GM18907 (cell line): ENCODE measurements around the gene KRTAP3-1.
"Not testable (repeated sequence)": the region's sequence is repeated elsewhere in the genome, so short reads cannot be mapped to it uniquely, and the experiment has no call there.

Experiments used
- ATAC-seq: cut with Tn5 transposase; IDR thresholded peaks from one replicate; pipeline ENCODE4 v1.9.1; 2021; ENCODE audit warnings: mild to moderate bottlenecking, moderate library complexity; ENCODE audit not compliant: unreplicated experiment

The KRTAP3-1 gene

DNA sequence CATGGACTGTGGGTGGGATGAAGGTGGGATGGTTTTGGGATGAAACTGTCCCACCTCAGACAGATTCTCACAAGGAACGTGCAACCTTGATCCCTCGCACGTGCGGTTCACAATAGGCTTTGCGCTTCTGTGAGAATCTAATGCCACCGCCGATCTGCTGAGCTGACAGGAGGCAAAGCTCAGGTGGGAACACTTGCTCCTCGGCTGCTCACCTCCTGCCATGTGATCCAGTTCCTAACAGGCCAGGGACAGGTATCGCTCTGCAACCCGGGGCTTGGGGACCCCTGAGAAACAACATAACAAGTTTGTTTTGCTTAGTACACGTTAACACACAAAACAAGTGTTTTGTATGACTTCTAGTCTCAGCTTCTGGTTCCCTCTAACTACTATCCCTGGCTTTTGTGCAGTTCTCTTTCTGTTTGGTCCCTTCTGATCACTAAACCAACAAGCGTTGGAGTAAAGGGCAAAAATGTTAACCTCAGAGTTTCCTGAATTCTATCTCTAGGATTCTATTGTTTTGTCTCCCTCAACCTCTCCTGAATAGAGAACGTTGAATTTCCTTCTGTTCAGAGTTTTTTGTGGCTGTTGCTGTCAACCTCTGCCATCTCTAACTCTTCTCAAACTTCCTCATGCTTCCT, 7.8 kb upstream of the KRTAP3-1 start:
- no peak for ATAC-seq

GRCh38 chr17:41015454-41015853, 6.5 kb upstream of the KRTAP3-1 start:
- no peak for ATAC-seq

DNA sequence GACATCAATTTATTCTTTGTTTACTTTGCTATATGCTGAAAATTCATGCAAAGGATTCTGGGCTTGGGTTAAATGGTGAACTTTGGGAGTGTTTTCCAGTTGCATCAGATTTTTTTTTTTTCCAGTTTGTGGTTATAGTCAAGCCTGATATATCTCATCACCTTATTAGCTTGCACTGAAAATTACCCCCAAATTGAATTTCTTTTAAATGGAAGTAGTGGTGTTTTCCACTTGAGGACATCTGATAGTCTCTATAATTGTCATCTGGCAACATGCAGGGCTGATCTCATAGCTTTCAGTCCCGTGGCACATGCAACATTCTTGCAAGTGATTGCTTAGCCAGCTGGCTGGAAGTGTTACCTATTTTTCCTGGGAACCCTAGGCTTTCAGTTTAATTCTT, 4.7 kb upstream of the KRTAP3-1 start:
- ATAC-seq: no peak

DNA sequence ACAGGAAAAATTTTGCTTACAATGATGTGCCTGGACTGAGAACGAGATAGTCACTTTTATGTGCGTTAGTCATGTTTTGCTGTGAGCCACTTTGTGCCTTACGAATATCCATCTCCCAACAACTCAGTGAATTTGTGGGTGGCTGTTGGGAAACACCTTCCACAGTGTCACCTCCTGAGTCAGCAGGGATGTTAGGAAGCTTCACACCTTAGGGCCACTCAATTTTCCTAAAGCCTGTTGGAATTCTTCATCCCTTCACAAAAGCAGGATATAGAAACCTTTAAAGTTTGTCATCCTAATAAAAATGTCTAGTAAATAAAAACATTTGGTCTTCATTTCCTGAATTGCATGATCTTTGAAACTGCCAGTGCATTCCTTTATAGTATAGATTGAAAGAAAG, 4.3 kb upstream of the KRTAP3-1 start:
- ATAC-seq: no peak

- no peak for ATAC-seq
These were observed 3.6 kb upstream of the KRTAP3-1 start for GRCh38 chr17:41012326-41013120.

DNA sequence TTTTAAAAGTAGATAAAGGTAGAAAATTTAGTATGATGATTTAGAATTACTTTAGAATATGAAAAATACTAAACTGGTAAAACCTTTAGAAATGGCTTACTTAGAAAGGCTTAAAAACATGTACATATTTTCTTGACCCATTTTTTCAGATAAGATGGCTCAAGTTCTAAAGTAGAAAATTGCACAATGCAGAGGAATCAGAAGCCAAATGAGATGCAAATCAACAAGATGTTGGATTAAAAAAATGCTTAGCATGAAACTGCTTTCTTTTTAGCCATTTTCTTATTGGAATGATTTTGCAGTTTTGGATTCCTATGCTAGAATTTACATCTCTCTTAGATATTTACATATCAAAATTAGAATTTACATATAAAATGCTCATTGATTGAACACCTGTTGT, 1.5 kb upstream of the KRTAP3-1 start:
- no peak for ATAC-seq

- no peak for ATAC-seq
These were observed 1.0 kb upstream of the KRTAP3-1 start for GRCh38 chr17:41009936-41010335.

DNA sequence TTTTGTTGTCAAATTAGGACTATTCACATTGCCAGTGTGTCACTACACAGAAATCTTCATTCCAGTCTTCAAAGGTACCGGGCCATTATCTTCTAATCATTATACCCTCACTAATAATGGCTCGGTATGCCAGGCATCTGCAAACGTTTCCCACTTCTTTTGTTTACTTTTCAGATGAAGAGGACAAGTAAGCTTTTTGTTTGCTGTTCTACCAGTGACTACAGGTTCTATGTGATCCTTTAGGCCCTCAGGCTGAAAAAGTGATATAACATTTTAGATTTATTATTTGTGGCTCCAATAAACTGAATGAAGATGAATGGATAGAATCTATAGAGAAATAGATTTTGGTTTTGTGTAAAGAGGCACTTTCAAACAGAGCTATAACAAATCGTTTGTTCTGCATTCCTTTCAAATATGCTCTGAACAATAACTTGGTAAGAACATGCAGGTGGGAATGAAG, 403 bp upstream of the KRTAP3-1 start:
- ATAC-seq: no peak

DNA sequence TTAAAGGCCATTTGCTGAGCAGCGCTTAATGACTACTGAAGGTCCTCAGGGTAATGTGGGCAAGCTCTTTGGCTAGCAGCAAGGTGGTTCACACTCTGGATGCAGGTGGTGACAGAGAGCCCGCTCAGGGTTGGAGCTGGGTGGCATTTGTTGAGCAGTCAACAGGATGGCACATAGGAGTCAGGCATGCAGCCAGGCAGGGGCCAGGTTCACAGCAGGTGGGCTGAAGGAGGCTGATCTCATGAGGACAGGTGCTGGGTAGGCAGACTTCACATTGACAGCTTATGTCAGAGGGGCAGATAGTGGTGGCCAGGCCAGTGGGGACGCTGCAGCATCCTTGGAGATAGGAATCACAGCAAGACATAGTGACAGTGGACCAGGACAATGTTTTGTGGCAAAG, 4.5 kb downstream of the KRTAP3-1 start:
- no peak for ATAC-seq

- no peak for ATAC-seq
These were observed 5.0 kb downstream of the KRTAP3-1 start for GRCh38 chr17:41003926-41004325.

GRCh38 chr17:41002814-41003213, 6.1 kb downstream of the KRTAP3-1 start:
- ATAC-seq: no peak

DNA sequence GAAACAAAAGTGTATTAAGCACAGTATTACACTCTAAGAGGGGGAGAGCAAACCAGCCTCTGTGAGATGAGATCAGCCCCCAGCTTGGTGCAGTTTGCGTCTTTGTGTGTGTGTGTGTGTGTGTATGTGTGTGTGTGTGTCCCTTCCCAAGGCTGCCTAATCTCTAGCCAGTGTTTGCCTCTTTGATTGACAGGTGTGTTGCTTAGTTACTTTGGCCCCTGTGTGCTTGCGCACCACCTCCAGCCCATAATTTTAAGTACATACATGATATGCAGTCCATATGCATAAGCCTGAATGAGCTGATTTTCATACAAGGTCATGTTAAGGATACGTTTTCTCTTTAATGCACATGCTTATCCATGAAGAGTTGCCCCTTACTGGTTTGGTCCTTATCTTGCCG, 7.1 kb downstream of the KRTAP3-1 start:
- no peak for ATAC-seq

- not testable (repeated sequence) for ATAC-seq
These were observed 9.4 kb downstream of the KRTAP3-1 start, which contains the start of gene KRTAP3-2 for GRCh38 chr17:40999563-40999962. Gene KRTAP3-2, minus strand, starts transcription at chr17:40999906. Its CDS starts 53 bp downstream, at chr17:40999853.

DNA sequence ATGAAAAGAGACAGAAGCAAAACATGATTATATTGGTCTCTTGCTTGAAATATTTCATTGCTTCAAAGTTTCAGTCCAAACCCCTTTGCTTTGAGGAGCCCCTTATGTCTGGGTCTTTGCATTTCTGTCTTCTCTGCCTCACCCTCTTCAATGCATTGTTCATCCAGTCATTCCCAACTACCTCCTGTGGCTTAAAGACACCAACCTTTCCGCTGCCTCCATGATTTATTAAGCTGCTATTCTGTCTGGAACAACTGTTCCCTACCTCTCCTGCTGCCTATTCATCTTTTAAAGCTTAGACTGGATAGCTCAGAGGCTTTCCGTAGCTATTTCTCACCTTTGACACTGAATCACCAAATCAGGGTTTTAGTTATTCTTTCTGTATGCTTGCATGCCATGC, 11.6 kb downstream of the KRTAP3-1 start:
- ATAC-seq: no peak

DNA sequence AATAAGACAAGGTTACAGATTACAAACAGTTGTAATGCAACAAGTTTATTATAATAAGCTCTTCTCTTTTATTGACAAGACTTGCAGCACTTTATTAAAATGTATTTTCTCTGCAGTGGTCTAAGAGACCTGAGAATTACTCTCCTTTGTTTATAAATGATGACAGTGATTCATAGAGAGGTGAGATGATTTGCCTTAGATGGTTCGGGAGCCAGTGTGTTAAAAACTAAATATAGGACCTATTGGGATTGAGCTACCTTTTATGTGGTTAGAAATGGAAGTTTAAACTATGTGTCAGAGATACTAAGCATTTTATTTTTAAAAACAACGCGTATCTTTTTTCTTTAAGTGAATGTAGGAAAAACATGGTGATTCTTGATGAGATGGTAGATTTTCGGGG, 12.1 kb downstream of the KRTAP3-1 start:
- no peak for ATAC-seq

- ATAC-seq: no peak
These were observed 13.8 kb downstream of the KRTAP3-1 start for GRCh38 chr17:40995116-40995515.

DNA sequence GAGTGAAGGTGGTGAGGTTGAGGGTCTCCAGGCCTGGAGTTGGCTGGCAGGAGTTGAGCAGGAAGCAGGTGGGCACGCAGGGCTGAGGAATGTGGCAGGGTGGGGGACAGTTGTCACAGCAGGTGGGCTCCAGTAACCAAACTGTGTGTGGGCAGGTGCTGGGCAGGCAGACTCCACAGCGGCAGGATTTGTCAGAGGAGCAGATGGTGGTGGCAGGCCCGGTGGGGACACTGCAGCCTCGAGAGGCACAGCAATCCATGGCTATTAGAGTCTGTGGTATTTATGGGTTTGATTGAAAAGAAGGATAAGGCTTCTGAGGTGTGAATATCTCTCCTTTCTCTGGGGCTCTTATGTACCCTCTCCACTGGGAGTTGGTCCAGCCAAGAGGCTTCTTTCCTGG, 15.1 kb downstream of the KRTAP3-1 start, which contains the start of gene KRTAP3-3:
Gene KRTAP3-3, minus strand, starts transcription at position 326 of the 400 bp plus-strand sequence. Its CDS starts 67 bp downstream, at position 259.
- no peak for ATAC-seq

GRCh38 chr17:40993084-40993483, 15.8 kb downstream of the KRTAP3-1 start:
- no peak for ATAC-seq

DNA sequence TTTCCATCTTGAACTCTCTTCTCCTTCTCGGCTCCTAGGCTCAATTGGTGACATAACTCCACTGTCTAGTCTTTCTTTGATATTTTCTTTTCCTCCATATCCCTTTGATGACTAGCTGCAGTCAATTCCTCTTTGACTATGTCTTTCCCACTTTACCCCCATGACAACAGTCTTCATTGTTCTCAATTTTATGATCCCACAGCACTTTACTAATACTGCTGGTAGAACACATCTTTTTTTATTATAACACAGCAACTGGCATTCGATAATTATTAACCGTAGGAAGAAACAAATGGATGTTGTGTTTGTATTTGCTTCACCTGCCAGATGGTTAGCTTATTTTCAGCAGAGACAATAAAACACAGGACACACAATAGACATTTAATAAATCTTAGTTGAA, 16.3 kb downstream of the KRTAP3-1 start:
- ATAC-seq: no peak

DNA sequence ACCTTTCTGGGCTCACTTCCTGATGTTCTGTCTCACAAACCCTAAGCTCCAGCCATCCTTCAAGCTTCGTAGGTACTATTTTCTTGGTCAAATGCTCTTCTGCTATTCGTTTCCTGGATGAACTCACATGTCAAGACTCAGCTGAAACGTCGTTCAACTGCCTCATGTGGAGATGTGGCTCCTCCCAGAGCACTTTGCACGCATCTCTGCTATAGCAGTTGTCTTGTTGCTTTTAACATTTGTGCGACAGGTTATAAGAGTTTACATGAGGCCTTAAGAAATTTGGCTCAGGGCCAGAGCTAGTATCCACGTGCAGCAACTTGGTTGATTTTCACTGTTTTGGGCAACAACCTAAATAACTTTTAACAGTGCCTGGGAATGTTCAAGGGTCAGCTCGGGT, 22.0 kb downstream of the KRTAP3-1 start:
- ATAC-seq: no peak

- no peak for ATAC-seq
These were observed 24.7 kb downstream of the KRTAP3-1 start, which contains the start of gene KRT40 for GRCh38 chr17:40984226-40984625. Gene KRT40, minus strand, starts transcription at chr17:40984326. Its CDS starts 53 bp downstream, at chr17:40984273.

- no peak for ATAC-seq
These were observed 27.8 kb downstream of the KRTAP3-1 start for GRCh38 chr17:40981115-40981514.
